D721Med (cell line): ENCODE results near the gene ADAMTS17.

Experiments used
- DNase-seq: peaks from one replicate; pipeline ENCODE4 v3.0.0; 2011; ENCODE audit warnings: low spot score; ENCODE audit not compliant: insufficient read length
- FAIRE-seq: peaks from 2 replicates; lab custom pipeline; 2011; peaks lifted over from hg19 to GRCh38; lab: Jason Lieb, UNC
- CTCF ChIP-seq: IDR thresholded peaks from 2 replicates; pipeline ENCODE4 v1.5.1; 2012; ENCODE audit warnings: mild to moderate bottlenecking, control low read depth; ENCODE audit not compliant: insufficient read depth; ENCODE audit errors: missing control alignments

ADAMTS17 gene

GRCh38 chr15:100229181-100230163 is 112.3 kb downstream of the ADAMTS17 start:
- FAIRE-seq (no peak), DNase-seq (no peak)
- TF ChIP-seq CTCF: no peak

GRCh38 chr15:100227781-100228180 is 114.0 kb downstream of the ADAMTS17 start:
- DNase-seq: no peak
- FAIRE-seq: no peak
- TF ChIP-seq CTCF: no peak

- DNase-seq: no peak
- TF ChIP-seq CTCF: no peak
- no peak for FAIRE-seq
These were observed 115.7 kb downstream of the ADAMTS17 start for GRCh38 chr15:100226107-100226506.

- FAIRE-seq (no peak), DNase-seq (no peak)
- no peak for TF ChIP-seq CTCF
These were observed 117.3 kb downstream of the ADAMTS17 start for GRCh38 chr15:100224206-100225185.

GRCh38 chr15:100222349-100222715 is 119.4 kb downstream of the ADAMTS17 start:
- no peak for TF ChIP-seq CTCF
- FAIRE-seq: no peak
- DNase-seq: no peak

GRCh38 chr15:100221471-100222348 is 120.1 kb downstream of the ADAMTS17 start:
- DNase-seq (no peak), FAIRE-seq (no peak)
- TF ChIP-seq CTCF: no peak
